ENCODE data around the gene PF4V1. TPM values are rescaled to one million over a fixed set of nuclear protein-coding genes. Genes with fewer than 3 reads are reported as not detected.

Gene PF4V1
- total and polyA plus RNA-seq, 2 donors (not counting 1 experiment from before 2014, with no cell fraction given): not detected

DNA sequence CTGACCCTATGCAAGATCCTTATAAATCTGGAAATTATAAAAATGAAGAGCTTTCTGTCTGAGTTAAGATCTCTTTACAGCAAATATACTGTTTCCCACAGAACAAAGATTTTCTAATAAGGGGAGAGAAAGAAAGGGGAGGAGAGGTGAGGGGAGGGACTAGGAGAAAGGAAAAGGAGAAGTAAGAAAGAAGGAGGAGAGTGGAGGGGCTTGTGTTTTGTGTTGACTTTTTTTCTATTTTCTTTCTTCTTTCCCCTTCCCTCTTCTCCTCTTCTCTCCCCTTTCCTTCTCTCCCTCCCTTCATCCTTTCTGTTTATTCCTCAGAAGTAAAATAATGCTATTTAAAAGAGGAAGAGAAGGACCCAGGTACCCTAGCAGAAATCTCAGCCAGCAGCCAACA, 10.4 kb upstream of the PF4V1 start:
- intact Hi-C loops (cut with micrococcal nuclease): no loop called here
- DNase-seq: no peak
- Histone ChIP-seq H3K4me3 (ENCODE audit: control extremely low read depth in 1 of 5, extremely low read depth in 1 of 5, insufficient read depth in 1 of 5, low read depth in 2 of 5, low read length in 4 of 5) (no peak overlapping the region), H2AFZ (ENCODE audit: insufficient read depth, low read depth, low read length, poor library complexity, severe bottlenecking) (no peak overlapping the region), H3K36me3 (replicated peaks in 1 of 2; ENCODE audit: control extremely low read depth in 1 of 2, control insufficient read depth in 1 of 2, extremely low read depth in 1 of 2, insufficient read depth in 2 of 2, low read length in 1 of 2) (no peaks in the 10 kb centered on the region), H4K20me1 (ENCODE audit: control insufficient read depth, insufficient read depth, low read length, poor library complexity, severe bottlenecking) (no peaks in the 10 kb centered on the region), H3K9me3 (ENCODE audit: control extremely low read depth in 1 of 3, control insufficient read depth in 2 of 3, insufficient read depth in 1 of 3, low read length in 2 of 3) (no peaks in the 10 kb centered on the region), H3K4me1 (ENCODE audit: control insufficient read depth in 2 of 2, insufficient read depth in 2 of 2, low read length in 2 of 2) (no peaks in the 10 kb centered on the region), H3K79me2 (ENCODE audit: control insufficient read depth, insufficient read depth, low read length) (no peaks in the 10 kb centered on the region), H3K4me2 (replicated peaks; ENCODE audit: low read depth, low read length, poor library complexity, severe bottlenecking) (no peak overlapping the region), H3K27ac (ENCODE audit: low read length in 2 of 2) (no peak overlapping the region), H3K27me3 (replicated peaks in 1 of 4; ENCODE audit: control extremely low read depth in 1 of 4, control insufficient read depth in 3 of 4, insufficient read depth in 4 of 4, low read length in 3 of 4) (peaks cover 0 to under 1% (median under 1%) of the 10 kb centered on the region in 4 experiments), H3K9ac (ENCODE audit: low read length) (no peak overlapping the region)
- Mint-ChIP-seq H3K27ac (no peak overlapping the region), H3K4me3 (no peak overlapping the region), H3K4me1 (no peaks in the 10 kb centered on the region), H3K27me3 (peaks cover 20% of the 10 kb centered on the region), H3K9me3 (ENCODE audit: insufficient read depth) (no peaks in the 10 kb centered on the region)
- TF ChIP-seq EZH2 (IDR thresholded peaks at IDR 0.05; ENCODE audit: borderline replicate concordance, insufficient read depth, low read depth, low read length, poor library complexity, severe bottlenecking): no peak
- TF ChIP-seq, protein P1, sequence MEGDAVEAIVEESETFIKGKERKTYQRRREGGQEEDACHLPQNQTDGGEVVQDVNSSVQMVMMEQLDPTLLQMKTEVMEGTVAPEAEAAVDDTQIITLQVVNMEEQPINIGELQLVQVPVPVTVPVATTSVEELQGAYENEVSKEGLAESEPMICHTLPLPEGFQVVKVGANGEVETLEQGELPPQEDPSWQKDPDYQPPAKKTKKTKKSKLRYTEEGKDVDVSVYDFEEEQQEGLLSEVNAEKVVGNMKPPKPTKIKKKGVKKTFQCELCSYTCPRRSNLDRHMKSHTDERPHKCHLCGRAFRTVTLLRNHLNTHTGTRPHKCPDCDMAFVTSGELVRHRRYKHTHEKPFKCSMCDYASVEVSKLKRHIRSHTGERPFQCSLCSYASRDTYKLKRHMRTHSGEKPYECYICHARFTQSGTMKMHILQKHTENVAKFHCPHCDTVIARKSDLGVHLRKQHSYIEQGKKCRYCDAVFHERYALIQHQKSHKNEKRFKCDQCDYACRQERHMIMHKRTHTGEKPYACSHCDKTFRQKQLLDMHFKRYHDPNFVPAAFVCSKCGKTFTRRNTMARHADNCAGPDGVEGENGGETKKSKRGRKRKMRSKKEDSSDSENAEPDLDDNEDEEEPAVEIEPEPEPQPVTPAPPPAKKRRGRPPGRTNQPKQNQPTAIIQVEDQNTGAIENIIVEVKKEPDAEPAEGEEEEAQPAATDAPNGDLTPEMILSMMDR (IDR thresholded peaks at IDR 0.05): no peak
- ChIA-PET CTCF (no interaction called here), POLR2A (no interaction called here)
- ATAC-seq (ENCODE audit: low read depth): no peak

DNA sequence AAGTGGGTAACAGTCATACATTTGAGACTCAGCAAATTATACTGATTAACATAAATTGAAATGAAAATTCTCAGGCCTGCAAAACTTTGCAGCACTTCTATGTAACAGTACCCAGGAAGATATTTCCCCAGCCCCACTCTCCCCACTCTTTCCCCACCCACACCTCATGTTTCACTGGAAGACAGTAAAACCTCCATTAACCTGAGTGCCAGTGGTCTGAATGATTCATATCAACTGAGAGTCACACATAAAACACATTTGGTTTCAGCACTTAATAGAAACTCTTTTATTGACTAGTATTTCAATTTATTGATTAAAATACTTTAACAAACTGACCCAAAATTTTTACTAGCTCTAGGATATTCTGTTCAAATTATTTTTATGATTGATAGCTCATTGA, 9.7 kb upstream of the PF4V1 start:
- CTCF ChIA-PET: interaction anchor here (0.7 kb wide), 1 partner anchor 57 kb away, joined by 3 read pairs; no protein-coding TSS in a partner anchor
- Mint-ChIP-seq H3K9me3 (ENCODE audit: insufficient read depth) (no peaks in the 10 kb centered on the region), H3K4me1 (no peaks in the 10 kb centered on the region), H3K27me3 (peaks cover 20% of the 10 kb centered on the region), H3K4me3 (no peak overlapping the region), H3K27ac (no peak overlapping the region)
- no peak overlapping the region for H3K4me3 ChIP-seq (ENCODE audit: control extremely low read depth in 1 of 5, extremely low read depth in 1 of 5, insufficient read depth in 1 of 5, low read depth in 2 of 5, low read length in 4 of 5)
- H3K36me3 ChIP-seq (replicated peaks in 1 of 2; ENCODE audit: control extremely low read depth in 1 of 2, control insufficient read depth in 1 of 2, extremely low read depth in 1 of 2, insufficient read depth in 2 of 2, low read length in 1 of 2): no peaks in the 10 kb centered on the region
- H3K4me2 ChIP-seq (replicated peaks; ENCODE audit: low read depth, low read length, poor library complexity, severe bottlenecking): no peak overlapping the region
- no peak for DNase-seq
- no peaks in the 10 kb centered on the region for H3K9me3 ChIP-seq (ENCODE audit: control extremely low read depth in 1 of 3, control insufficient read depth in 2 of 3, insufficient read depth in 1 of 3, low read length in 2 of 3)
- no peaks in the 10 kb centered on the region for H3K27me3 ChIP-seq (replicated peaks in 1 of 4; ENCODE audit: control extremely low read depth in 1 of 4, control insufficient read depth in 3 of 4, insufficient read depth in 4 of 4, low read length in 3 of 4)
- no peak overlapping the region for H3K9ac ChIP-seq (ENCODE audit: low read length)
- H3K4me1 ChIP-seq (ENCODE audit: control insufficient read depth in 2 of 2, insufficient read depth in 2 of 2, low read length in 2 of 2): no peaks in the 10 kb centered on the region
- no peaks in the 10 kb centered on the region for H4K20me1 ChIP-seq (ENCODE audit: control insufficient read depth, insufficient read depth, low read length, poor library complexity, severe bottlenecking)
- ATAC-seq (ENCODE audit: low read depth): no peak
- H3K27ac ChIP-seq (ENCODE audit: low read length in 2 of 2): no peak overlapping the region
- H3K79me2 ChIP-seq (ENCODE audit: control insufficient read depth, insufficient read depth, low read length): no peaks in the 10 kb centered on the region
- POLR2A ChIA-PET: no interaction called here
- no peak overlapping the region for H2AFZ ChIP-seq (ENCODE audit: insufficient read depth, low read depth, low read length, poor library complexity, severe bottlenecking)
- TF ChIP-seq, protein P1 (IDR thresholded peaks at IDR 0.05): no peak
- TF ChIP-seq EZH2 (IDR thresholded peaks at IDR 0.05; ENCODE audit: borderline replicate concordance, insufficient read depth, low read depth, low read length, poor library complexity, severe bottlenecking): no peak
- intact Hi-C loops (cut with micrococcal nuclease): no loop called here

All from B cell (primary cell).